SHP77 treated with DMSO at 0.1 percent for 48 hours (cell line): ENCODE results near the gene ABI2.
"Not testable (repeated sequence)": the region's sequence is repeated elsewhere in the genome, so short reads cannot be mapped to it uniquely, and the experiment has no call there.

Experiments
- DNase-seq: peaks from one replicate; lab custom pipeline; 2025; lab: John Stamatoyannopoulos, UW

Gene ABI2

GRCh38 chr2:203429643-203430042 lies 101.4 kb downstream of the ABI2 start:
- DNase-seq: not testable (repeated sequence)

GRCh38 chr2:203431391-203432185 lies 103.4 kb downstream of the ABI2 start:
- no peak for DNase-seq

GRCh38 chr2:203432811-203433210 lies 104.6 kb downstream of the ABI2 start:
- no peak for DNase-seq

GRCh38 chr2:203436496-203436895 lies 108.3 kb downstream of the ABI2 start:
- DNase-seq: no peak

GRCh38 chr2:203437511-203437910 lies 109.3 kb downstream of the ABI2 start:
- DNase-seq: no peak

- DNase-seq: no peak
These were observed 110.3 kb downstream of the ABI2 start for GRCh38 chr2:203438528-203438927.

- no peak for DNase-seq
These were observed 112.5 kb downstream of the ABI2 start for GRCh38 chr2:203440671-203441070.

GRCh38 chr2:203441463-203441862 lies 113.3 kb downstream of the ABI2 start:
- no peak for DNase-seq

GRCh38 chr2:203442463-203442862 lies 114.3 kb downstream of the ABI2 start:
- DNase-seq: no peak

GRCh38 chr2:203444738-203445137 lies 116.5 kb downstream of the ABI2 start:
- no peak for DNase-seq

- no peak for DNase-seq
These were observed 117.9 kb downstream of the ABI2 start for GRCh38 chr2:203446071-203446481.

GRCh38 chr2:203446780-203447179 lies 118.6 kb downstream of the ABI2 start:
- no peak for DNase-seq

- no peak for DNase-seq
These were observed 122.4 kb downstream of the ABI2 start for GRCh38 chr2:203450561-203450960.

GRCh38 chr2:203451011-203451410 lies 122.8 kb downstream of the ABI2 start:
- DNase-seq: no peak

- DNase-seq: no peak
These were observed 123.5 kb downstream of the ABI2 start for GRCh38 chr2:203451689-203452088.

GRCh38 chr2:203453858-203454451 lies 125.8 kb downstream of the ABI2 start:
- DNase-seq: peak; percentile 23

GRCh38 chr2:203455209-203455608 lies 127.0 kb downstream of the ABI2 start:
- DNase-seq: no peak

- no peak for DNase-seq
These were observed 133.6 kb downstream of the ABI2 start for GRCh38 chr2:203461746-203462145.

GRCh38 chr2:203462308-203462707 lies 134.1 kb downstream of the ABI2 start:
- DNase-seq: no peak

- no peak for DNase-seq
These were observed 135.1 kb downstream of the ABI2 start for GRCh38 chr2:203463266-203463678.

- no peak for DNase-seq
These were observed 141.4 kb downstream of the ABI2 start for GRCh38 chr2:203469546-203469945.

GRCh38 chr2:203470371-203470770 lies 142.2 kb downstream of the ABI2 start:
- DNase-seq: no peak

- no peak for DNase-seq
These were observed 143.1 kb downstream of the ABI2 start for GRCh38 chr2:203471323-203471722.

GRCh38 chr2:203476881-203477280 lies 148.7 kb downstream of the ABI2 start:
- DNase-seq: no peak
